Activated CD8-positive, alpha-beta memory T cell treated with anti-CD3 and anti-CD28 coated beads, Interleukin-2, amount 50 U/mL, for 24 hours (primary cell): Measurements from ENCODE around the gene ANTXRL.
"Not testable (repeated sequence)": the region's sequence is repeated elsewhere in the genome, so short reads cannot be mapped to it uniquely, and the experiment has no call there.

Source experiments
- DNase-seq: peaks from one replicate; pipeline ENCODE4 v3.0.0-alpha.2; 2020; ENCODE audit errors: extremely low read depth

ANTXRL gene

DNA sequence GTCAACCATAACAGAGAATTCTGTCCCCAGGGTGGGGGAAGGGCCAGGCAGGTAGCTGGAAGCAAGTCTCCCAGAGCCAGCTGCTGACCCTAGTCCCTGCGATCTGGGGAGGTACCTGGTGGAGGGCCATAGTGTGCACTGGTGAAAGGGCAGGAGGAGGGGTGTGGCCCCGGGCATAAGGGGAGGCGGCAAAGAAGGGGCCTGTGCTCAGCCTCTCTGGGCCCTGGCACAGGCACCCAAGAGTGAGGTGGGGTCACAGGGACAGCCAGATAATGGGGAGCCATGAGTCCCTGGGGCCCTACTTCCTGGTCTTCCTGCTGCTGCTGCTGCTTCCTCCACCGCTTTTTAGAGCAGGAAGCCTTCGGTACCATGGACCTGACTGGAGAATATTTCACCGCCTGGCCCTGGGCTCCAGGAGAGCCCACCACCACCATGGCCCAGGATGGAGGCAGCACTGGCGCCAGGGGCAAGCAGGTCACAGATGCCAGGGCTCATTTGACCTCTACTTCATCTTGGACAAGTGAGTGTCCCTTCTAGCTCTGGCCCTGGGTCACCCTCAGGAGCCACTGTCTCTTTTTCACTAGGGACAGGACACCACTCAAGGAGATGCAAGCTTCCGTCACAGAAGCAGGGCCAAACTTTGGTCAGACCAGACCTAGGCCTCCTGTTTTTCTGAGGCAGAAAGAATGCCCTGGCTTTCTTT lies at the start of gene ANTXRL:
ANTXRL (plus strand) TSS at position 7 of the 703 bp plus-strand sequence; CDS start at position 273, 266 bp downstream.
- DNase-seq, result no peak

DNA sequence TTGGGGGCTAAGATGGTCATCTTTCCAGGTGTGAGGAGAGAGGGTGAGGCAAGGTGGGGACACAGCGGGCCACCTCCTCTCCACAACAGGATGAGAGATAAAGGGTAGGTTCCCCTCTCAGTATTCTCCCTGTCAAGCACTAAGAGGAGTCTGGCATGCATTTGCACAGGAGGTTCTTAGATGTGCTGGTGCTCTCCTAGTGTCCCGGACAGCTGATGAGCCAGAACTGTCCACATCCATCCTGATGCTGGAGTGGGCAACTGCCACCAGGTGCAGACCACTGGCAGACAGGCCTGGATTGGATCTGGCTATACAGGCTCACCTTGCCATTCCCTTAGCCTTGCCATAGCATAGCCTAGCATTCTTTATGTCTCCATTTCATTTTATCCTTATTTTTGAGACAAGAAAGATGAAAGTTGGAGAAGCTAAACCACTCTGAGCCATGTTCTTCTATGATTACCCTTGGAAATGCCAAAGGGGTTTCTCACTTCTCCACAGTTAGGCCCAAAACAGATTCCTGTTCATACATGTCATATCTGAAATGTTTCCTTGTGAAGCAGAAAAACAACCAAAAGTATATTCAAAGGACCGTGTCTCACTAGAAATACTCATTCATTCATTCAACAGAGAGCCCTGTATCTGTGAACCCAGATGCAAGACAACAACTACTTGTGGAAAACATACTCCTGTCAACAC lies 48.8 kb upstream of the ANTXRL start:
- DNase-seq, result no peak

- no peak for DNase-seq
Measured at GRCh38 chr10:46239247-46239646, 47.5 kb upstream of the ANTXRL start.

GRCh38 chr10:46239993-46240683 lies 46.7 kb upstream of the ANTXRL start:
- DNase-seq, result no peak

GRCh38 chr10:46240684-46241565 lies 45.9 kb upstream of the ANTXRL start:
- no peak for DNase-seq

- DNase-seq, result no peak
Measured at GRCh38 chr10:46245381-46245900, 41.4 kb upstream of the ANTXRL start.

- DNase-seq, result not testable (repeated sequence)
Measured at GRCh38 chr10:46246400-46247180, 40.2 kb upstream of the ANTXRL start.

DNA sequence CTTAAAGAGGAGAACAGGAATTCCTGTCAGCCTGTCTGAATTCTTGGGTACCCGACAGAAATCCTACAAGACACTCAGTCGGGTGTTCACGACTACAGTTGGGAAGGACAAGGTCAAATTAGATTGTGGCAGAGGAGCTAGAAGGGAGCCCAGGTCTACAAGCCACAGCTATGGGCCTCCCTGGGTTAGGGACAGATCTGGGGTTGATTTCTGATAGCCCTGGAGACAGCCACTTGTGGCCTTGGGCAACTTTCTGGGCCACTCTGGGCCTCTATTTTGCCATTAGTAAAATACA lies 39.7 kb upstream of the ANTXRL start:
- no peak for DNase-seq

- DNase-seq, result no peak
Measured at GRCh38 chr10:46247808-46248569, 38.8 kb upstream of the ANTXRL start.

DNA sequence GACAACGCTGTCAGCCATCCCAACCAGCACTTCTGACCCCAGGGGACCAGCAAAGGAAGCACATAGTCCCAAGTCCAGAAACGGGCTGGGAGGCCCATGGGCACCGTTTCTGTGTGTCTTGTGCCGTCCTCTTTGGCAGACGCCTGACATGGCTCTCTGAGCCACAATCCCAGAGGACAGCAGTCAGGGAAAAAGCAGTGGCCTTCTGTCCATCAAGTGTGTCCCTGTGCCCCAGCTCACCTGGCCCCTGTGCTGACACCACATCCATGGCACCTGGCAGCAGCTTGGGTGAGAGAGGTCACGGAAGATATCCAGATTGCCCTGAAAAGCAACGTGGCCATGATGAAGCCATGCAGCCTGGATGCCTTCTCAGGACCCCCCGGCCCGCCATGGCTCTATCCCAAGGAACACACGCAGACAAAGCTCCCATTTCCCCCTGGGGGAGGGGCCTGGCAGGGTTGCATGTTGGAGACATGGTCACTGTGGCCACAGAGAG lies 38.1 kb upstream of the ANTXRL start:
- no peak for DNase-seq

GRCh38 chr10:46249617-46250344 lies 37.0 kb upstream of the ANTXRL start:
- not testable (repeated sequence) for DNase-seq

- DNase-seq, result no peak
Measured at GRCh38 chr10:46250481-46250880, 36.3 kb upstream of the ANTXRL start.

DNA sequence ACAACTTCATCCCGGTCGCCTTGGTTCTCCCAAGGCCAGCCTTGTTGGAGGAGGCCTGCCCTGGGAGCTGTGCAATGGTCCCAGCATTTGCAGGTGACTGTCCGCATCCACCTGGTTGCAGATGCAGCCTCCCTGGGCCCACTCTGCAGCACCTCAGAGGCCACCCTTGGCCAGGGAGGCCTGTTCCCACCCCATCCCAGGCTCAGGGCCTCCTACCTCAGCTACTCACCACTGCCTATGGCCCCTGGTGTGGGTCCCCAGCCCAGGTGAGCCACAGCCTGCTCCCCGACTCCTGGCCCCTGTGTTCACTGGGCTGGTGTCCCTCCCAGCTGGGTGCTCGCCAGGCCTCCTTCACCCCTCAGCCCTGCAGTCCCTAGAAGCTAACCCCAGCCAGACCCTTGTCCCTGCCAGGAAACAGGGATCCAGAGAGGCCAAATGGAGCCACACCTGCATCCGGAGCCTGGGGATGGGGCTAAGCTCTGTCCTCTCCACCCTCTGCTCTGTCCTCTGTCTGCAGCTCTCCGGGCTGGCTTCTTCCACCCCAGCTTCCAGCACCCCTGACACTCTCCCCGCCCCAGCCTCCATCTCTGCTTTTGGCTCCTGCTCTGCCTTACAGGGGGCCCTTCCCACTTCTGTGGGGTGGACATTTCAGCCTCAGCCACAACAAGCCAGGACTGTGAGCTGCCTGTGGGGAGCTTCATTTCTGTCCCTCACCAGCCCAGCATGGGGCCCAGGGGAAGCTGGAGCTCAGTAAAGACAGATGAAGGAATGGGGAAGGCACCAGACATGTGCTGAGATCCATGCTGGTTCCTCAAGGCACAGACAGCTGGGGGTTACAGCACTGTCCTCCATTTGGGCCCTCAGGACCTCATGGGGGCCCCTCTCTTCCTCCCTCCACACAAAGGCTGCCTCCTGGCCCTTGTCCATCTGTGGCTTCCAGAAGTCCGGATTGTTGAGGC lies 35.6 kb upstream of the ANTXRL start:
- DNase-seq, result no peak

DNA sequence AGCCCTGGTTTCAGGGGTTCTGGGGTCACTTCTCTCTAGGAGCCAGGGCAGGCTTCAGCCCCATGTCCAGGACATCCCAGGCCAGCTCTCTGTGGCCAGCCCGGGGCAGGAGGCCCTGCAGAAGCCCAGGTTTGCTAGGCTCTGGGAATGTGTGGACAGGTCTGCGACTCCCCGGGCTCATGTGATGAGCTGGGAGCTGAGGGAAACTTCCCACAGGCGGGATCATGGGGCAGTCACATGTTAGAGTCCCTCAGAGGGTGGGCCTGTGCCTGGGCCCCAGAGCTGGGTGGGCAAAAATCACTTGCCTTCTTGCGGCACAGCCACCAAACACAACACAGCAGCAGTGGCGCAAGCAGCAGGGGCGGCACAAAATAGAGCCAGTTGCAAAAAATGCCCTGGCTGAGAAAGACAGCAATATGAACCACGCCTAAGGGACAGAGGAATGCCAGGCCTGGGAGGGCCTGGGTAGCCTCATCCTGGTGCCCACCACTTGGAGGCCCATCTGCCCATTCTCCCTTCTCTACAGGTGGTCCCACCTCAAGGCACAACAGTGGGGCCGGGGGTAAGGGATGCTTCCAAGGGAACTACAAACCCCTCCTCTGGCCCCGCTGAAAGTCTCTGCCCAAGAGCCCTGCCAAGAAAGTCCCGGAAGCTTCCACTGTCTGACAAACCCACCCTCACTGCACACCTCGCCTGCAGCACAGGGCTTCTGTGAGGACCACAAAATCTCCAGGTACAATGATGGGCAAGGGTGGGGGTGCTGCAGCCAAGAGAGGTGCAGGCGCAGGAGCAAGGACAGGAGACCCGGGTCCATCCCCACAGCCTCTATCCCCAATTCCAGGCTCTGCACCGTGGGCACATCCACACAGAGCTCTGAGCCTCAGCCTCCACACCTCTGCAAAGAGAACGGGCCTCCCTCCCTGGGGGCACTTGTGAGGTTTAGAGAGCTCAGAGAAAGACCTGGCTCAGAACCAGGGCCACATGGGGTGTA lies 34.6 kb upstream of the ANTXRL start:
- DNase-seq, result no peak

DNA sequence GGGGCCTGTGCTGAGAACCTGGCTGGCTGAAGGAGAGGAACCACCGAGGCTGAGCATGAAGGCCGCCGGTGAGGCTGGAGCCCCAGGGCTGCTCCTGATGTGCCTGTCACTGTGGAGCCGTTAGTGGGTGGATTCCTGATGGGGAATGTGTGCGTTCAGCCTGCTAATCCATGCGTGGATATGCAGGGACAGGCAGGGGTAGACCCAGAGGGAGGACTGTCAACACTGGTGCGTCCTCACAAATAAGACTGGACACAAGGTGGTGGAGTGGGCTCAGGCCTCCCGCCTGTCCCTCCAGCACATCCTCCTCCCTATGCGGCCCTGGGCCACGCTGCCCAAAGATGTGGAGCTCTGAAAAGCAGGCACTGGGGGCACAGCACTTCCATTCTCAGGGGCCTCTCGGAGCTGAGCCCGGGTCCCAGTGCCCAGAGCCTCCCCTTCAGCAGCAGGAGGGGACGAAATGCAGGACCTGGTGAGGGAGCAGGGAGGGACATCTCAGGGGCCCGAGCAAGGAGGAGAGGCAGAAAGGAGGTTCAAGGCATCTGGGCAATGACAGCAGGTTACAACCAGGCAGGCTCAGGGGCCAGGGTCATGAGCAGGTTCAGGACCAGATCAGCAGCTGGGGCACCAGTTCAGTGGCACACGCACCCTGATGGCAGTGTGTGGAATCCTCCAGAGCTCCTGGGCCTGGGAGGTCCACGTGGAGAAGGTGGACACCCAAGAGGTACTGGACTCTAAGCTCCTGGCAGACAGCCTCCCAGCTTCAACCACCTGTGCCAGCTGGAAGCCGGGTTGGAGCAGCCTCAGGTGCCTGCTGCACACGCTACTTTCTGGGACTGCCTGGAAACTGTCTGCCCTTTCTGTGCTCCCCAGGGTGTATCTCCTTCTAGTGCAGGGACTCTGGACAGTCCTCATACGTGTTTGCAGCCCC lies 33.5 kb upstream of the ANTXRL start:
- DNase-seq, result no peak

DNA sequence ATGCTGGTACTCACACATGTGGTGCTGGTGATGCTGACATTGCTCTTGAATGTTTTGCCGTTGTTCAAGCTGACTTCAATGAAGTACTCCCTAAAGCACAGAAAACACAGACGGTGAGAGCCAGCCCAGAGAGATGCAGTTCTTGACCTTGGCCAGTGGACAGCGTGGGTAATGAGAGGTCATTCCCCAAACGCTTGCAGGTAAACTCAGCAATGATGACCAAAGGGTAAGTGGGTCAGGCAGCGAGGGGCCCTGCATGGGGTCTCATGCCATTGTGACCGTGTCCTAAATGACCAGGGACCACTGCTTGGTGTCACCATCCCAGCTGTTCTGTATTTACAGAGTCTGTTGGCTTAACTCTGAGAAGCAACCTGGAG lies 32.8 kb upstream of the ANTXRL start:
- DNase-seq, result no peak
